Measurements from ENCODE around the gene MZT2B.
"Not testable (repeated sequence)": the region's sequence is repeated elsewhere in the genome, so short reads cannot be mapped to it uniquely, and the experiment has no call there.

Gene MZT2B, protein sequence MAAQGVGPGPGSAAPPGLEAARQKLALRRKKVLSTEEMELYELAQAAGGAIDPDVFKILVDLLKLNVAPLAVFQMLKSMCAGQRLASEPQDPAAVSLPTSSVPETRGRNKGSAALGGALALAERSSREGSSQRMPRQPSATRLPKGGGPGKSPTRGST

DNA sequence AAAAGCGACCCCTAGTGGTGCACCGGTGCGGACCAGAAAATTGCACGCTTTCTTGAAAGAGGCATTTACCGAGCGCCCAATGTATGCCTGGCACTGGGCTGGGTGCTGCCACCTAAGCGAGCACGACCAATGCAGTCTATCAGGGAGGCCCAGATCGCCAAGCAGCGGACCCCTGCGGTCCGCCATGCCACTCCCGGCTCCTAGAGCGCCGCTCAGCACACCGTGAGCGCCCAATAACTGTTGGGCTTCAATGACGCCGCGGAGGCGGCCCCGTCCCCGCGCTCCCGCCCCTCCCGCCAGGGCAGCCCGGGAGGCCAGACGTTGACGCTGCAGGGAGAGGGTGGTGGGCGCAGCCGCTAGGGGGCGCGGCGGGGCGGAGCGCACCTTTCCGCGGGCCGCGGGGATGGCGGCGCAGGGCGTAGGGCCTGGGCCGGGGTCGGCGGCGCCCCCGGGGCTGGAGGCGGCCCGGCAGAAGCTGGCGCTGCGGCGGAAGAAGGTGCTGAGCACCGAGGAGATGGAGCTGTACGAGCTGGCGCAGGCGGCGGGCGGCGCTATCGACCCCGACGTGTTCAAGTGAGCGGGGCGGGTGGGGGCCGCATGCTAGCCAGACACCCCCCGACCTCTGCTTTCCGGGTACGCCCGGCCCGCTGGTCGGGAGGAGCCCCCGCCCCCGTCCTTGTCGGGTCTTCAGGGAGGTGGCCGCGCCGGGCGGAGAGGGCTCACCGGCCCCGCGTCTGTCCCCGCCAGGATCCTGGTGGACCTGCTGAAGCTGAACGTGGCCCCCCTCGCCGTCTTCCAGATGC lies at the start of gene MZT2B:
Gene MZT2B, plus strand, starts transcription at position 383 of the 803 bp plus-strand sequence. Its CDS starts 21 bp downstream, at position 404.
- peak; percentile 88 to 92 for DNase-seq

DNA sequence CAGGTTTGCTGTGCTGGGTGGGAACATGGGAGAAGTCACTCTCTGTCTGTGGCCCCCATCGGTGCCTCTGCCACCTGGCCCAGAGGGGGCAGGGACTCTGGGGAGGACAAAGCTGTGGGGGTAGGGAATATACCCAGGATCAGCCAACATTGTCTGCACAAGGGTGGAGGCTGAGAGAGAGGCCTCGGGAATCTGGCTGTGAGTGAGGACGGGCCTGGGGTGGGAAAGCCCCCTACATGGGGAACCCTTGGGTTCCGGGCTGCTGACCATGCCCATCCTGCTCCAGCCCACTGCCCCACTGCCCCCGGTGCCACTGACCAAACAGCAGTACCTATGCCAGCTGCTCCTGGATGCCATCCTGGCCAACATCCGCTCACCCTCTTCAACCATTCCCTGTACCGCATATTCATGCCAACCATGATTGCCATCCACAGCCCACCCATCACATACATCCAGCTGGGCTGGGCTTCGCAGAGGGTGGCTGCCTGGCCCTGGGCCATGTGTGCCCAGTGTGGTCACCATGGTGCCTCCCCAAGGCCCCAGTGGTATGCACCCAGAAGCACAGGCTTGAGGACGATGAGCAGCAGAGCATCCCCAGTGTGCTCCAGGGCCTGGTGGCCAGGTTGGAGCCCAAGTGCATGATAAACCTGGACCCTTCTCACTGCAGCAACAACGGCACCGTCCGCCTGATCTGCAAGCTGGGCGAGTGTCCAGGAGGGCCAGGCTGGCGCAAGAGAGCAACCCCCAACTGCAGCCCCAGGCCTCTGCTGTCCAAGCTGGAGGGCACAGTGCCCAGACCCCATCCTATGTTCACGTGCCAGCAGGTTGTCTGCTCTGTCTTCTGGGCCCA lies 46.1 kb upstream of the MZT2B start:
- no peak for DNase-seq

DNA sequence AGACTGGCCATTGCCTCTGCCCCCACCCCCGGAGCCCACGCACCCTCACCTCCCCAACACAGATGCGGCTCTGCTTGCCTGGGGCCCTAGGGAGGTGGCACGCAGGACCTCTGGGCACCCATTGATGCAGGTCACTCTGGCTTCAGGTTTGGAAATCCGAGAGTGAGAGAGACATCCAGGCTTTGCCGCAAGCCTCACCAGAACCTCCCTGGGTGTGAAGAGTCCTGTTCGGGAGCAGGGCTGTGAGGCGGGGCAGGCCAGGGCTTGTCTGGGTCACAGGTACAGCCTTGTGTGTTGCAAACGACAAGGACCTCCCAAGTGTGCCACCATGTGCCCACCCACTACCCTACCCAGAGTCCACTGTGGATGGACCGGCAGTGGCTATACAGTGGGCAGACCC lies 45.5 kb upstream of the MZT2B start:
- DNase-seq = not testable (repeated sequence)

DNA sequence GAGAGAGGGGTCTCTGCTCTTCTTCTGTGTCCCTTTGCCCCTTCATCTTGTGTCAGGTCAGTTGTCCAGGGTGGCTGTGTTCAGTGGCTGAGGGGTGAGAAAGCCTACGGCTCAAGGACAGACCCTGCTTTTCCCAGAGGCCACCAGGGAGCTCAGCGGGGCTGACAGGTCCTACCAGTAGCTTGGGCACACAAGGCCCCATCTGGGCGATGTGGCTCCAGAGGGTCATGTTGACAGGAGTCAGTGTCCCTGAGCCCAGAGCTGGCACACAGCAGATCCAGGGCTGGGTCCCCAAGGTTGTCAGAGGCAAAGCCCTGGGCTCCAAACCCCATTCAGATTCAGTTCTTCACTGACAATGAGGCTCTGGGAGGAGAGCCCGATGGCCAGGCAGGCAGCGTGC lies 44.9 kb upstream of the MZT2B start:
- not testable (repeated sequence) for DNase-seq

DNA sequence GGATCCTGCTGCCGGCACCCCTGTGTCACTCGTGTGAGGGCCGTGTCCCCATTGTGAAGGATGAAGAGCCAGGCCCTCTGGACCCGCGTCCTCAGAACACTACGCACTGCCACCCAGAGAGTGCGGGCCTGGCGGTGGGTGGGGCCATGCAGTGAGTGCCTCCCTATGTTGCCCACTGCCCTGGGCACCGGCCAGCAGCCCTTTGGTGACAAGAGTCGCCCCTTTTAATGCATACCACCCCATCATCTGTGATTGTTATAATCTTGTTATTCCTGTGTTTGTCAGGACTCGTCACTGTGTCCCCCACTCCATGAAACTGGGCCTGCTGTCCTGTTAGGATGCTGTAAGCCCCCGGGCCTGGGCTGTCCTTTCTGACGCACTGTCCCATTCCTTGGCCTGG lies 43.7 kb upstream of the MZT2B start:
- not testable (repeated sequence) for DNase-seq

DNA sequence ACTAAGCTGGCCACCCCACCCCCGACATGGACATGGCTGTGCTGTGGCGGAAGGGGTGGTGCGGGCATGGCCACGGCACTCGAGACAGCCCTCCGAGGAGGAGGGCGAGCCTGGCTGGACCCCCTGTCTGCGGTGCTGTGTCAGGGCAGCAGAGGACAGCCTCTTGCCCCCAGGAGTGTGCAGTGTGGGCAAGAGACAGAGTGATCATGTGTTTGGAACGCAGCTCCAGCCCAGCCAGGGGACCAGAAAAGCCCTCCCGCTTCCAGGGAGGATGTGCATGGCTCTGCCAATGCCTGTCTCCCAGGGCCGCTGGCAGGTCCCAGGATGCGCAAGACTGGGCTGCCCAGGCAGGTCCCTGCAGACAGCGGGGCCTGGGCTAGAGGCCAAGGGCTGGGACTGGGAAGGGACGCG lies 43.2 kb upstream of the MZT2B start:
- not testable (repeated sequence) for DNase-seq

DNA sequence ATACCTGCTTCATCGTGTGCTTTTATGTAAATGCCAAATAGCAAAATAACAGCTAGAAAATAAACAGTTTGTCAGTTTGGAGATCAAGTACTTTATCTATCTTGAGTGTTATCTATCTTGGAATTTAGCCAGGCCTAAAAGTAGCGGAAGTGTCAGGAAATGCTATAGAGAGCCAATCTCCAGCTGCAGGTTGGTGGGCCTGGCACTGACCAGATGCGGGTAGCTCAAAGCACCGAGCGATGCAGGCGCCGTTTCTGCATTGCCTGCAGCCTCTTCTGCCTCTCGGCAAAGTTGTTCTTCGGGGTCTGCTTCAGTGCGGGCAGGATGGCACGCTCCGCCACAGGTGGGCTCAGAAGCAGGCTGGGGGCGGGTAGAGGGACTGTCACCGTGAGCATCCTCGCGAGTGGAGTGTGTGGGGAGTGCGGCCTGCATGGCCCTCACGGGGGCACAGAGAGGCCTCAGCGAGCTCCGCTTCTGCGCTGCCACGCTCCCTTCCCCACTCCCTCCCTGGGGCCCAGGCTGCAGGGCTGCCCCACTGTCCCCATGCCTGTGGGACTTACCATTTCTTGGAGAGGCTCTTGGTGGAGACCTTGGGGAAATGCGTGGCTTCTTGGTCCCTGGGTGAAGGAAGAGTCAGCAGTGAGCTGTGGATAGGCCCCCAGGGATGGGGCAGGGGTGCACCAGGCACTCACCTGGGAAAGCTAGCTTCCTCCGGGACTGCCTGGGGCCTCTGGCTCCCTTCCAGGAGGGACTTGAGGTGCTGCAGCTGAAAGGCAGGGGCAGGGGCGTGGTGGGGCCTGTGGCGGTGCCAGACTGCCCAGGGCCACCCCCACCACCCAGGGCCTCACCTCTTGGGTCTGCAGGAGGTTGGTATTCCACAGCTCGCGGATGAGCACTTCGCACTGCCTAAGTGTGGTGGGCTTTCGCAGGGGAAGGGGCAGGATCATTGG lies 42.5 kb upstream of the MZT2B start:
- not testable (repeated sequence) for DNase-seq

DNA sequence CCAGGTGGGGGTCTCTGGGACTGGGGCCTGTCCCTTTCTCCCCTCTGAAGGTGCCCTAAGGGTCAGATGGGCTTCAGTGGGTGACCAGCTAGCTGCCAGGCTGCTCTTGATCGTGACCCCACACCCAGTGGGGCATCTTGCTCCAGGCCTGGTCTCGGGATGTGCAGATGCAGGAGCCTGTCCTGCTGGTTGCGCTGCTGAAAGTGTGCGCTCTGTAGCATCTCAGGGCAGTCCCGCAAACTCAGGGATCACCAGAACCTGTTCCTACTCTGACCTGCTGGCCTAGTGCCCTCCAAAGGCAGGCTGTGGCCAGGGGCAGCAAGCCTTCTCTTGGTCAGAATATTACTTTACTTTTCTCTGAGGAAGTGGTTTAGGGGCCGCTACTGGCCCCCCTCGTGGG lies 41.5 kb upstream of the MZT2B start:
- DNase-seq = not testable (repeated sequence)

DNA sequence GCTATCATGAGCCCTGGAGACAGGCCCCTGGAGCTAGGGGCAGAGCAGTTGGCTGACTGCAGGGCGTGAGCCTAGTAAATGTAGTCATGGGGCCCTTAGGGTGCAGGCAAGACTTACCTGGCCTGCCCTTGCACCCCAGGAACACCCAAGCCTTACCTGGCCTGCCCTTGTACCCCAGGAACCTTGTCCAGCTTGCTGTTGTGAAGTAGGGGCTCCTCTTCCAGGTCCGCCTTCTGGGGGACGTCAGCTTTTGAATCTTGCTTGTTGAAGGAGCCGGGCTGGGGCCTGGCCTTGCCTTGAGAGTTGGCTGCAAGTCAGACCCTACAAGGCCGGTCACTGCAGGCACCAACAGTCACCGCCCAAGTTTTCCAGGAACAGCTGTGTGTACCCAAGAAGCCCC lies 41.1 kb upstream of the MZT2B start:
- DNase-seq = not testable (repeated sequence)

DNA sequence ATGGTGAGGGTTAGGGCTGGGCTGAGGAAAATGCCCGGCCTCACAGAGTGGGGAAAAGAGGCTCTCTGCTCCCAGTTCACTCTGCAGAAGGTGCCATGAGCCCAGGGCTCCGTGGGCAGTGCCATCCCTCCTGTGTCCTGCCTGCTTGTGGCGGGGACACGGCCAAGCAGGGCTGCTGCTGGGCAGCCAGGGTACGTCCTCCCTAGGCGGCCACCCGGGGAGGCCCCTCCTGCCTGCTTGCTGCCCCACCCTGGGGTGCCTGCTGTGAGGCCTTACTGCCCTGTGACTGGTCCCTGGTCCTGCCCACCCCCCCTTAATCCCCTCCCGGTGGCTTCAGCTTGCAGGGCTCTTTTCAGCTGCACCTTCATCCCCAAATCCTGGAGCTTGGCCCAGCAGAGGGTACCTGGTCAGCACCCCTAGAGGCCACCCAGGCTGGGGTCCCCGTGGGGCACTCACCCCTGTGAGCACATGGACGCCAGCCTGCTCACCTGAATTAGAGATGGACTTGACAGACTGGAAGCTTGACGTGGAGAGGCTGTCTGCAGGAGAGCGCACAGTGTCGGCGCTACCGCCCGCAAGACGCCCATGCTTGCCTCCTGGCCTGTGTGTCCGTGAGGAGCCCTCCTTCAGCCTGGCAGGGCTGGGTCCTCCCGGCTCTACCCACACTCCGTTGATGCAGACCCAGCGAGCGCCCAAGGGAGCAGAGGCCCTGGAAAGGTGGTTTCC lies 40.3 kb upstream of the MZT2B start:
- DNase-seq = not testable (repeated sequence)

DNA sequence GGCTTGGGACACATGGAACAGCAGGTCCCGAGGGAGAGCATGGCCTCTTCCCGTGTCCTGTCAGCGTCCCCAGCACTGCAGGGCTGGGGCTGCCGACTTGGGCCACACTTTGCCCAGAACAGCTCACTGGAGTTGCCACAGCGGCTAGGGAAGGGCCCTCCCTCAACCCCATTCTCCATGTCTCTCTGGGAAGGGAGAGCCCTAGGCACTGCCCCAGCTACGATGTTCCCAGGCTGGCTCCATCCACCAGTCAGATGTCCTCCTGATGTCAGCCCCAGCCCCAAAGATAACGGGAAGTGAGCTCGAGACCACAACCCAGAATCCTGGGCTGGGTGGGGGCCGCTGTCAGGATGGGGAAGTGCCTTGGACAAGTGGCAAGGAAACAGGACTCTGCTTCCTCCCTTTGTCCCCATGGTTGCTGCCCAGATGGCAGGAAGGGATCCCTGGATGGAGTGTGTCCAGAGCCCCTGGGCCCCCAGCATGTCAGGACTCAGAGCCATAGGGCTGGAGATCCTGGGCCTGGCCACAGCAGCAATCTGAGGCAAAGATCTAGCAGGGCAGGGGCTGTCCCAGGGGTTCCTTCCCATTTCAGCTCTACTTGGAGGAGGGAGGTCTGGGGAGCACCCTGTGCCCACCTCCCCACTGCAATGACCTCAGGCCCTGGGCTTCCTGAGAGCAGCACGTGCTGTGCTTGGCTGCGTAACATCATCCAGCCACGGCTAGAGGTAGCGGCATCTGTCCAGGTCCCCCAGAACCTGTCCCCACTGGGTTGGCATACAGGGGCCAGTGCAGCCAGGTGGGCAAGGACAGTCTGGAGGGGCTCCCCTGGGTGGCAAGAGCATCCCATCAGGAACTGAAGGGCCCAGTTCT lies 39.4 kb upstream of the MZT2B start:
- DNase-seq = not testable (repeated sequence)

DNA sequence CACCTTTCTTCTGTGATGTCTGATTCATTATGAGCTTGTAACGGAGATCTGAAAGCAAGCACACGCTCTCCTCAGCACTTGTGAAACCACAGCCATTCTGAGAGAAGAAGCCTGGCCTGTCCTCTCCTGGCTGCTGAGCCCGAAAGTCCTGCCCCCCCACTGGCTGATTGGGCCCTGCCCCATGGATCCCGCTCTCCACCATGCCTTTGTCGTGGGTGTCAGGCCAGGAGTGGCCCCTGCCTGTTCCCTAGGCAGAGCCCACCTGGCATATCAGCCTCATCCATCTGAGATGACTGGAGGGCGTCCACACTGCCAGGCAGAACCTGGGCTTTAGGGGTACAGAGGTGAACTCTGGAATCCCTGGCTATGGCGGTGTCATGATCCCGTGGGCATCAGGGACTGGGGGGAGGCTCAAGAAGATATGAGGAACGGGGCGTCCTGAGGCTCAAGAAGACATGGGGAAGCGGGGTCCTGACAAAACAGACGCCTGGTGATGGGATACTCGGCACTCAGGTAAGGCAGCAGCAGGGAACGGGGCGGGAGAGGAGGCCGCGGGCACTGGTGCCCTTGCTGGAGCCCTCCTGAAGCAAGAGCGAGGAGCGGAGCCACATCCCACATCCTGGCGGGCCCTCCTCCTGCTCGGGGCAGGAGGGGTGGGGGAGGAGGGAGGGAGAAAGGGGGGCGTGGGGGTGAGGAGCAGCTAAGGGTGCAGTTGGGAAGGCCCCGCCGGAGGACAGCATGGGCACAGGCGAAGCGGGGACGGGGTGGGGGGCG lies 38.6 kb upstream of the MZT2B start:
- DNase-seq = not testable (repeated sequence)

DNA sequence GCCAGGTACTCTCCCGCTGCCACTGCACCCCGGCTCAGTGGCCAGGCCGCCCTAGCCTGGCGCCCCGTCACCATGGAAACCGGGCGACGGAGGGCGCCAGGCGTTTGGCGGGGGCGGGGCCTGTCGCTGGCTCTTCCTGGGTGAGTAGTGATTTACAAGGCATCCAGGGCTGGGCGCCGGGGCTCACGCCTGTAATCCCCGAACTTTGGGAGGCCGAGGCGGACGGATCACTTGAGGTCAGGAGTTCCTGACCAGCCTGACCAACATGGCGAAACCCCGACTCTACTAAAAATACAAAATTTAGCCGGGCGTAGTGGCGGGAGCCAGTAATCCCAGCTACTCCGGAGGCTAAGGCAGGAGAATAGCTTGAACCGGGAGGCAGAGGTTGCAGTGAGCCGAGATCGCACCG lies 37.1 kb upstream of the MZT2B start, which contains the start of gene CCDC74B:
Gene CCDC74B, minus strand, starts transcription at position 107 of the 409 bp plus-strand sequence. CDS start 116 bp downstream, outside the sequence.
- DNase-seq = peak; percentile 63 to 66

DNA sequence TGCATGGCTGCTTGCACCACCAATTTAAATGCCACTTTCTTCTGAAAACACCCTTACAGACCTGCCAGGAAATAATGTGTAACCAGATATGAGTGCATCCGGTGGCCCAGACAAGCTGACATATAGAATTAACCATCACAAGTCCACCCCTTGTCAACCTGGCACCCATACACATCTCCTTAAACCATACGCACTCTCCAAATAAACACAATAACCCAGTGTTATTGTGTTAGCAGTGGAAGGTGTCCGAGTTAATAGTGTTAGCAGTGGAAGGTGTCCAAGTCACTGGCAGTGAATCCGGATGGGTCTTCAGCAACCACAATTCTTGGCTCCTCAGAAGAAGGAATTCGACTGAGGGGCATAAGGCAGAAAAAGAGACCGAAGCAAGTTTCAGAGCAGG lies 33.5 kb upstream of the MZT2B start:
- DNase-seq = not testable (repeated sequence)

DNA sequence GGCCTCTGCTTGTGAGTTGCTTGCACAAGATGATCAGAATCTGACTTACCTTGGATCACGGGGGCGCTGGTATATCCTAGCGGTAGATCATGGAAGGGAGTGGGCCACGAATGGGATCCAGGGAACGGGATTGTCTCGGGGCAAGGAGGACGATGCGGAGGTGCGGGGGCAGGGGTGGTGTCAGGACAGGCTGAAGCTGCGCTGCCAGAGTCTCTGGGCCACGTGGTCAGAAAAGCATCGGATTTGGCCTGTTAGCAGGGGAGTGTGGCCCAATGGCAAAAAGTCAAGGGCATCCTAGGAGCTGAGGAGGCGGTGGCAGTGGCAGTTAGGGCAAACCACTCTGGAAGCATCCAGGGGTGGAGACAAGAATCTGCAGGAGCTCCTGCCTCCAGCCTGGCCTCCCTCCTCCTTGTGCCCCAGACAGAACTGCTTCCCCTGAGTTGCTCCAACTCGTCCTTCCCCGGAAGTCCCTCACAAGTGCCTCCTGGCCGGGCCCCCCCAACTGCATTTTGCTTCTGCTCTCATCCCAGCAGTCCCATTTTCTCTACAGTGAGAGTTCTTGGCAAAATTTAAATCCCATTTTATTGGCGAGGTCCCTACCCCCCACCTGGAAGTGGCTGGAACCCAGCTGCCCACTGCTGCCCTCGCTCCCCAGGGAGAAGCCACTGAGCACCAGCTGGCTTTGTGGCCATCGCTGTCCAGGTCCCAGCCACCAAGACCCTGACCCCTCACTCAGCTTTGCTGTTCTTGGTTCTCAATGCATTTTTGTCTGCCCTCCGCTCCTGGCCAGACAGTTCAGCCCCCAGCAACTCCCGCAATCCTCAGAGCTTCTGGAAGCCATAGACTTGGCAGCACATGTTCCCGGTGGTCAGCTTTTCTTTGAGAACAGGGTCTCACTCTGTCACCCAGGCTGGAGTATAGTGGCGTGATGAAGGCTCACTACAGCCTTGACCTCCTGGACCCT lies 31.6 kb upstream of the MZT2B start:
- no peak for DNase-seq

DNA sequence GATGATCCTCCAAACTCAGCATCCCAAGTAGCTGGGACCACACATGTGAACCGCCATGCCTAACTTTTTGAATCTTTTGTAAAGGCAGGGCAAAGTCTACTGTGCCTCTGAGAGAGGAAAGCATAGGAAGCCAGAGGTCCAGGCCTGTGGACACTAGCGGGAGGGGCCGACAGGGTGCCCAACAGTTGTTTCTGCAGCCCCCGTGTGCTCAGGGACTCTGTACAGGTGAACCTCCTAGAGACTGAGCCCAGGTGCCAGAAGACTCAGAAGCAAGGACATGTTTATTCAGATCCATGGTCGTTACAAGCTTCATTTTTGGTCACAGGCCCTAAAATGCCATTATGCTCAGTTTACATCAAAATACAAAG lies 30.9 kb upstream of the MZT2B start:
- not testable (repeated sequence) for DNase-seq

DNA sequence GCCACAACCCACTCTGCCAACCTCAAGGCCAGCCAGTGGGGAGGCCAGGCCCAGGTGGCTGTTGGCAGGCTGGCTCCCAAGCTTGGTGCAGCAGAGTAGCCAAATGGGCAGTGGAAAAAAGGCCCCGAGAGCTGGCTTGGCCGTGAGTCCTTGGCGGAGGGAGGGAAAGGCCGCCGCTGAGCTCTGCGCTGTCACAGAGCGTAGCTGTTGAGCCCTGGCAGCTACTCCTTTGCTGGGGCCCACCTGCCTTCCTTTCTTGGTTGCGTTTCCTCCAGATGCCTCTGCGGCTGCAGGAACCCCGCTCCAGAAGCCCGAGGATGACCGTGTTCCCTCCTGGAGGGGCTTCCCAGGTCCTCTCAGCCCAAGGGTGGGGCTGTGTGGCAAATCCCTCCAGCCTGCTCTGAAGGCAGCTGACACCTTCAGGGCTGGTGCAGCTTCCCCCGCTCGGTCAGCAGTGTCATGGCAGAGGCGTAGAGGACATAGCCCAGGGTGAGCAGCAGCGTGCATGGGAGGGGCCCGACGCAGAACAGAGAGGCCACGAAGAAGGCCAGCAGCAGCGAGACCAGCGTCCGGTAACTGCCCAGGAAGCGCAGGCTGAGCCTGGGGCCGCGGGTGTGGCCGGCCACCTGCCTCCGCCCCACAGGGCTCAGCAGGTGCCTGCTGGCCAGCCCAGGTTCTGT lies 29.8 kb upstream of the MZT2B start:
- not testable (repeated sequence) for DNase-seq
